Suprapubic skin (tissue), 4 donors: ENCODE data around the gene CACNA1I. TPM values are rescaled to one million over a fixed set of nuclear protein-coding genes. Genes with fewer than 3 reads are reported as not detected.

Experiments
- DNase-seq, 2 donors: peaks; one replicate each; pipeline ENCODE4 v3.0.0-alpha.2; 2019; ENCODE audit warnings: low spot score in 2 of 2
- H3K27ac ChIP-seq: fragments of 200-600 bp; sonication (generic); one replicate; pipeline ENCODE4 v1.5.1; 2019
- H3K27me3 ChIP-seq: fragments of 200-600 bp; sonication (generic); one replicate; pipeline ENCODE4 v1.5.1; 2019
- H3K36me3 ChIP-seq: fragments of 200-600 bp; sonication (generic); one replicate; pipeline ENCODE4 v1.5.1; 2019
- H3K4me1 ChIP-seq: fragments of 200-600 bp; sonication (generic); one replicate; pipeline ENCODE4 v1.5.1; 2019
- H3K4me3 ChIP-seq: fragments of 200-600 bp; sonication (generic); one replicate; pipeline ENCODE4 v1.5.1; 2019; ENCODE audit warnings: mild to moderate bottlenecking
- H3K9me3 ChIP-seq: fragments of 200-600 bp; sonication (generic); one replicate; pipeline ENCODE4 v1.5.1; 2019
- CTCF ChIP-seq, 2 donors: fragments of 200-600 bp in 1 of 2; fragments of 450-650 bp in 1 of 2; sonication (generic) in 1 of 2; IDR thresholded peaks; one replicate each; pipeline ENCODE4 v1.5.1; 2016 to 2019; ENCODE audit warnings: antibody characterized with exemption in 2 of 2, mild to moderate bottlenecking in 1 of 2, moderate library complexity in 1 of 2
- EP300 ChIP-seq: sonication (generic); formaldehyde crosslinking; IDR thresholded peaks from one replicate; pipeline ENCODE4 v1.6.1; 2017; ENCODE audit warnings: antibody characterized with exemption
- POLR2A ChIP-seq, 2 donors: fragments of 450-650 bp; IDR thresholded peaks; one replicate each; pipeline ENCODE4 v1.6.1; 2017; ENCODE audit warnings: antibody characterized with exemption in 2 of 2, mild to moderate bottlenecking in 2 of 2, moderate library complexity in 2 of 2
- POLR2AphosphoS5 ChIP-seq, 3 donors: sonication (generic); formaldehyde crosslinking; IDR thresholded peaks; one replicate each; pipeline ENCODE4 v1.6.1; 2017; ENCODE audit warnings: antibody characterized with exemption in 3 of 3
- WGBS: methylation state at CpG from one replicate; pipeline ENCODE4 v1.1.5; 2018; 5-methylcytosine and 5-hydroxymethylcytosine counted together
- total RNA-seq, 4 donors: library from RNA; depleted of rRNA; stranded (reverse); fragments of >200 nt; gene quantifications; one replicate each; pipeline ENCODE4 v1.1.0, GENCODE V29; 2016

The CACNA1I gene
- total RNA-seq, 4 donors from 2014 or later = 0.08 to 0.80 (median 0.17) TPM; not detected in 1

- no peak overlapping the region for H3K4me3 ChIP-seq
- H3K36me3 ChIP-seq = no peaks in the 10 kb centered on the region
- no peak overlapping the region for H3K27ac ChIP-seq
- H3K9me3 ChIP-seq = no peaks in the 10 kb centered on the region
- H3K27me3 ChIP-seq = peaks cover 29% of the 10 kb centered on the region
- TF ChIP-seq POLR2A (IDR thresholded peaks at IDR 0.05) (no peak), EP300 (no peak), POLR2AphosphoS5 (IDR thresholded peaks at IDR 0.05) (no peak), CTCF (IDR thresholded peaks at IDR 0.05) (no peak)
- H3K4me1 ChIP-seq = no peaks in the 10 kb centered on the region
- WGBS = 84% methylated on average over 7 of the region's 9 CpGs
- no peak for DNase-seq
Measured at GRCh38 chr22:39641660-39642310, 71.2 kb downstream of the CACNA1I start.

- Histone ChIP-seq H3K27me3 (peaks cover 35% of the 10 kb centered on the region), H3K27ac (no peak overlapping the region), H3K4me1 (no peaks in the 10 kb centered on the region), H3K4me3 (no peak overlapping the region), H3K36me3 (no peaks in the 10 kb centered on the region), H3K9me3 (no peaks in the 10 kb centered on the region)
- TF ChIP-seq POLR2AphosphoS5 (IDR thresholded peaks at IDR 0.05) (no peak), CTCF (IDR thresholded peaks at IDR 0.05) (no peak), EP300 (no peak), POLR2A (IDR thresholded peaks at IDR 0.05) (no peak)
- 73% methylated on average over 7 of the region's 9 CpGs for WGBS
- no peak for DNase-seq
Measured at GRCh38 chr22:39643311-39644083, 72.9 kb downstream of the CACNA1I start.

GRCh38 chr22:39645532-39645931 lies 75.0 kb downstream of the CACNA1I start:
- no peak for DNase-seq
- Histone ChIP-seq H3K4me1 (no peaks in the 10 kb centered on the region), H3K27me3 (peaks cover 37% of the 10 kb centered on the region), H3K27ac (no peak overlapping the region), H3K4me3 (no peak overlapping the region), H3K36me3 (no peaks in the 10 kb centered on the region), H3K9me3 (no peaks in the 10 kb centered on the region)
- whole genome bisulfite sequencing = 59% methylated on average over 4 of the region's 6 CpGs
- TF ChIP-seq POLR2AphosphoS5 (IDR thresholded peaks at IDR 0.05) = no peak
- no peak for TF ChIP-seq EP300
- no peak for TF ChIP-seq CTCF (IDR thresholded peaks at IDR 0.05)
- TF ChIP-seq POLR2A (IDR thresholded peaks at IDR 0.05) = no peak

- H3K27ac ChIP-seq = no peak overlapping the region
- H3K4me3 ChIP-seq = no peak overlapping the region
- peaks cover 34% of the 10 kb centered on the region for H3K27me3 ChIP-seq
- 89% methylated on average over 23 of the region's 31 CpGs for WGBS
- TF ChIP-seq POLR2AphosphoS5 (IDR thresholded peaks at IDR 0.05) (no peak), EP300 (no peak), CTCF (IDR thresholded peaks at IDR 0.05) (no peak), POLR2A (IDR thresholded peaks at IDR 0.05) (no peak)
- no peak for DNase-seq
- no peaks in the 10 kb centered on the region for H3K36me3 ChIP-seq
- H3K9me3 ChIP-seq = no peaks in the 10 kb centered on the region
- H3K4me1 ChIP-seq = no peaks in the 10 kb centered on the region
Measured at GRCh38 chr22:39646398-39647063, 76.0 kb downstream of the CACNA1I start.
